ENCODE measurements around the gene GALNT5.

DNA sequence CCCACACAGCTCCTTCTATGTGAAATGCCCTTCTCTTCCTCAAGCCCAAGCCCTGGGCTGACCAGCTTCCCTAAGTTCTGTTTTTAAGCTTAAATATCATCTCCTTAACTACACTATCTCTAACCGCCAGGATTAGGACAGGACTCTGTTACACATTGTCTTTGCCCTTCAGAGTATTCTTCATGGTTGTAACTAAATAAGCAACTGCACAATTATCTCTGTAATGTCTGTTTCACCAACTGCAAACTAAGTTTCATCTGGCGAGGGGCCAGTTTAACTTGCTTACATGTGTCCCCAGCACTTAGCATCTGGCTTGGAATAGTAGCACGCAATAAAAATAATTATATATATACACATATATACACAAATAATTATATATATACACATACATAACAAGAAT, 69.2 kb downstream of the GALNT5 start:
- TF ChIP-seq, protein P1, sequence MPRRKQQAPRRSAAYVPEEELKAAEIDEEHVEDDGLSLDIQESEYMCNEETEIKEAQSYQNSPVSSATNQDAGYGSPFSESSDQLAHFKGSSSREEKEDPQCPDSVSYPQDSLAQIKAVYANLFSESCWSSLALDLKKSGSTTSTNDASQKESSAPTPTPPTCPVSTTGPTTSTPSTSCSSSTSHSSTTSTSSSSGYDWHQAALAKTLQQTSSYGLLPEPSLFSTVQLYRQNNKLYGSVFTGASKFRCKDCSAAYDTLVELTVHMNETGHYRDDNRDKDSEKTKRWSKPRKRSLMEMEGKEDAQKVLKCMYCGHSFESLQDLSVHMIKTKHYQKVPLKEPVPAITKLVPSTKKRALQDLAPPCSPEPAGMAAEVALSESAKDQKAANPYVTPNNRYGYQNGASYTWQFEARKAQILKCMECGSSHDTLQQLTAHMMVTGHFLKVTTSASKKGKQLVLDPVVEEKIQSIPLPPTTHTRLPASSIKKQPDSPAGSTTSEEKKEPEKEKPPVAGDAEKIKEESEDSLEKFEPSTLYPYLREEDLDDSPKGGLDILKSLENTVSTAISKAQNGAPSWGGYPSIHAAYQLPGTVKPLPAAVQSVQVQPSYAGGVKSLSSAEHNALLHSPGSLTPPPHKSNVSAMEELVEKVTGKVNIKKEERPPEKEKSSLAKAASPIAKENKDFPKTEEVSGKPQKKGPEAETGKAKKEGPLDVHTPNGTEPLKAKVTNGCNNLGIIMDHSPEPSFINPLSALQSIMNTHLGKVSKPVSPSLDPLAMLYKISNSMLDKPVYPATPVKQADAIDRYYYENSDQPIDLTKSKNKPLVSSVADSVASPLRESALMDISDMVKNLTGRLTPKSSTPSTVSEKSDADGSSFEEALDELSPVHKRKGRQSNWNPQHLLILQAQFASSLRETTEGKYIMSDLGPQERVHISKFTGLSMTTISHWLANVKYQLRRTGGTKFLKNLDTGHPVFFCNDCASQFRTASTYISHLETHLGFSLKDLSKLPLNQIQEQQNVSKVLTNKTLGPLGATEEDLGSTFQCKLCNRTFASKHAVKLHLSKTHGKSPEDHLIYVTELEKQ (tag by site-specific recombination; IDR thresholded peaks at IDR 0.05; ENCODE audit: borderline replicate concordance): no peak
- TF ChIP-seq SCRT2 (tag by site-specific recombination; IDR thresholded peaks at IDR 0.05) (no peak), KLF10 (tag by site-specific recombination; IDR thresholded peaks at IDR 0.05) (no peak), ZNF560 (tag by site-specific recombination; IDR thresholded peaks at IDR 0.05; ENCODE audit: borderline replicate concordance) (no peak)
- TF ChIP-seq, protein P2, sequence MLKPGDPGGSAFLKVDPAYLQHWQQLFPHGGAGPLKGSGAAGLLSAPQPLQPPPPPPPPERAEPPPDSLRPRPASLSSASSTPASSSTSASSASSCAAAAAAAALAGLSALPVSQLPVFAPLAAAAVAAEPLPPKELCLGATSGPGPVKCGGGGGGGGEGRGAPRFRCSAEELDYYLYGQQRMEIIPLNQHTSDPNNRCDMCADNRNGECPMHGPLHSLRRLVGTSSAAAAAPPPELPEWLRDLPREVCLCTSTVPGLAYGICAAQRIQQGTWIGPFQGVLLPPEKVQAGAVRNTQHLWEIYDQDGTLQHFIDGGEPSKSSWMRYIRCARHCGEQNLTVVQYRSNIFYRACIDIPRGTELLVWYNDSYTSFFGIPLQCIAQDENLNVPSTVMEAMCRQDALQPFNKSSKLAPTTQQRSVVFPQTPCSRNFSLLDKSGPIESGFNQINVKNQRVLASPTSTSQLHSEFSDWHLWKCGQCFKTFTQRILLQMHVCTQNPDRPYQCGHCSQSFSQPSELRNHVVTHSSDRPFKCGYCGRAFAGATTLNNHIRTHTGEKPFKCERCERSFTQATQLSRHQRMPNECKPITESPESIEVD (tag by site-specific recombination; IDR thresholded peaks at IDR 0.05): no peak
- TF ChIP-seq, protein P3, sequence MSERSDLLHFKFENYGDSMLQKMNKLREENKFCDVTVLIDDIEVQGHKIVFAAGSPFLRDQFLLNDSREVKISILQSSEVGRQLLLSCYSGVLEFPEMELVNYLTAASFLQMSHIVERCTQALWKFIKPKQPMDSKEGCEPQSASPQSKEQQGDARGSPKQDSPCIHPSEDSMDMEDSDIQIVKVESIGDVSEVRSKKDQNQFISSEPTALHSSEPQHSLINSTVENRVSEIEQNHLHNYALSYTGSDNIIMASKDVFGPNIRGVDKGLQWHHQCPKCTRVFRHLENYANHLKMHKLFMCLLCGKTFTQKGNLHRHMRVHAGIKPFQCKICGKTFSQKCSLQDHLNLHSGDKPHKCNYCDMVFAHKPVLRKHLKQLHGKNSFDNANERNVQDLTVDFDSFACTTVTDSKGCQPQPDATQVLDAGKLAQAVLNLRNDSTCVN (tag by site-specific recombination; optimal IDR thresholded peaks at IDR 0.05): no peak

All from HEK293 (cell line).